Measurements from ENCODE around the gene TM9SF3.

DNA sequence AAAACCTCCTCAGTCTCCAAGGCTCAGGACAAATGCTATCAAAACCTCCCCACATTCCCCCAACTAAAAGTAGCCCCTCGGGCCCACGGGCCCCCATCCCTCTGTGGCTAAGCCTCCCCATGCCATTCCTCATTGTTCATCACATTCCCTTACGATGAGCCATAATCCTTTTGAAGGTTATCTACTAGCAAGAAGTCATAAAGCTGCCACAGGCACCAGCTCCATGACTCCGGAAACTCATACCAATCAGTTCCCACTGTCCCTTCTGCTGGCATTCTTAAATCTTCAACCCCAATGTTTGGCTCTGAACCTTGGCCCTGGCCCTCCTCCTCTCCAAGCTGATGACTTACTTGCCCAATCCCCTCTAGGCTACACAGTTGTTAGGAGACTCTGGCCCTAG lies 19.4 kb upstream of the TM9SF3 start:
- TF ChIP-seq, protein P1, sequence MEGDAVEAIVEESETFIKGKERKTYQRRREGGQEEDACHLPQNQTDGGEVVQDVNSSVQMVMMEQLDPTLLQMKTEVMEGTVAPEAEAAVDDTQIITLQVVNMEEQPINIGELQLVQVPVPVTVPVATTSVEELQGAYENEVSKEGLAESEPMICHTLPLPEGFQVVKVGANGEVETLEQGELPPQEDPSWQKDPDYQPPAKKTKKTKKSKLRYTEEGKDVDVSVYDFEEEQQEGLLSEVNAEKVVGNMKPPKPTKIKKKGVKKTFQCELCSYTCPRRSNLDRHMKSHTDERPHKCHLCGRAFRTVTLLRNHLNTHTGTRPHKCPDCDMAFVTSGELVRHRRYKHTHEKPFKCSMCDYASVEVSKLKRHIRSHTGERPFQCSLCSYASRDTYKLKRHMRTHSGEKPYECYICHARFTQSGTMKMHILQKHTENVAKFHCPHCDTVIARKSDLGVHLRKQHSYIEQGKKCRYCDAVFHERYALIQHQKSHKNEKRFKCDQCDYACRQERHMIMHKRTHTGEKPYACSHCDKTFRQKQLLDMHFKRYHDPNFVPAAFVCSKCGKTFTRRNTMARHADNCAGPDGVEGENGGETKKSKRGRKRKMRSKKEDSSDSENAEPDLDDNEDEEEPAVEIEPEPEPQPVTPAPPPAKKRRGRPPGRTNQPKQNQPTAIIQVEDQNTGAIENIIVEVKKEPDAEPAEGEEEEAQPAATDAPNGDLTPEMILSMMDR (IDR thresholded peaks at IDR 0.05 in 4 of 5, conservative IDR thresholded peaks at IDR 0.05 in 1 of 5): no peak
- no peak for TF ChIP-seq POLR2A (IDR thresholded peaks at IDR 0.05)

Measured in gastrocnemius medialis (tissue), 4 donors.